ENCODE measurements around the gene ARL4D. TPM values are rescaled to one million over a fixed set of nuclear protein-coding genes. Genes with fewer than 3 reads are reported as not detected.

Gene ARL4D
- total and polyA plus RNA-seq, 2 donors (not counting 3 experiments of a cell fraction or from before 2014, with no cell fraction given): 3.8 to 4.1 TPM

- TF ChIP-seq, protein P1, sequence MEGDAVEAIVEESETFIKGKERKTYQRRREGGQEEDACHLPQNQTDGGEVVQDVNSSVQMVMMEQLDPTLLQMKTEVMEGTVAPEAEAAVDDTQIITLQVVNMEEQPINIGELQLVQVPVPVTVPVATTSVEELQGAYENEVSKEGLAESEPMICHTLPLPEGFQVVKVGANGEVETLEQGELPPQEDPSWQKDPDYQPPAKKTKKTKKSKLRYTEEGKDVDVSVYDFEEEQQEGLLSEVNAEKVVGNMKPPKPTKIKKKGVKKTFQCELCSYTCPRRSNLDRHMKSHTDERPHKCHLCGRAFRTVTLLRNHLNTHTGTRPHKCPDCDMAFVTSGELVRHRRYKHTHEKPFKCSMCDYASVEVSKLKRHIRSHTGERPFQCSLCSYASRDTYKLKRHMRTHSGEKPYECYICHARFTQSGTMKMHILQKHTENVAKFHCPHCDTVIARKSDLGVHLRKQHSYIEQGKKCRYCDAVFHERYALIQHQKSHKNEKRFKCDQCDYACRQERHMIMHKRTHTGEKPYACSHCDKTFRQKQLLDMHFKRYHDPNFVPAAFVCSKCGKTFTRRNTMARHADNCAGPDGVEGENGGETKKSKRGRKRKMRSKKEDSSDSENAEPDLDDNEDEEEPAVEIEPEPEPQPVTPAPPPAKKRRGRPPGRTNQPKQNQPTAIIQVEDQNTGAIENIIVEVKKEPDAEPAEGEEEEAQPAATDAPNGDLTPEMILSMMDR (IDR thresholded peaks at IDR 0.05; ENCODE audit: extremely low read depth in 1 of 2, insufficient read depth in 1 of 2, low read depth in 1 of 2, low read length in 2 of 2): no peak
- TF ChIP-seq GATA2 (IDR thresholded peaks at IDR 0.05; ENCODE audit: insufficient read depth, insufficient read length, low read depth, low read length): no peak
- TF ChIP-seq FOS (IDR thresholded peaks at IDR 0.05; ENCODE audit: borderline replicate concordance, insufficient read depth, low read length): no peak
- TF ChIP-seq, protein P2, sequence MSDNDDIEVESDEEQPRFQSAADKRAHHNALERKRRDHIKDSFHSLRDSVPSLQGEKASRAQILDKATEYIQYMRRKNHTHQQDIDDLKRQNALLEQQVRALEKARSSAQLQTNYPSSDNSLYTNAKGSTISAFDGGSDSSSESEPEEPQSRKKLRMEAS (IDR thresholded peaks at IDR 0.05; ENCODE audit: insufficient read depth, insufficient read length): no peak
- TF ChIP-seq MYC (IDR thresholded peaks at IDR 0.05; ENCODE audit: low read depth, low read length): no peak
- TF ChIP-seq POLR2A (IDR thresholded peaks at IDR 0.05; ENCODE audit: low read depth, low read length): no peak
- TF ChIP-seq JUN (IDR thresholded peaks at IDR 0.05; ENCODE audit: borderline replicate concordance, insufficient read depth, insufficient read length, low read depth): no peak
- no peak for TF ChIP-seq POLR2AphosphoS5 (IDR thresholded peaks at IDR 0.05; ENCODE audit: insufficient read depth, low read depth, low read length)
- TF ChIP-seq EZH2 (IDR thresholded peaks at IDR 0.05; ENCODE audit: borderline replicate concordance, low read depth, low read length, severe bottlenecking): no peak
- BruUV-seq (replicated peaks): no TSS peak
- H3K36me3 ChIP-seq (ENCODE audit: control insufficient read depth in 2 of 2, extremely low read depth in 1 of 2, insufficient read depth in 2 of 2, low read length in 2 of 2): no peaks in the 10 kb centered on the region
- H3K9me3 ChIP-seq (replicated peaks; ENCODE audit: control insufficient read depth, insufficient read depth, low read length): no peaks in the 10 kb centered on the region
- POLR2A ChIA-PET: interaction anchor here (1.0 kb wide), 1 partner anchor 11 kb away, joined by 3 read pairs; no protein-coding TSS in a partner anchor
- dilution Hi-C loops (cut with MboI; ENCODE audit: extremely low pct_ligation_motif_present, low sequenced_read_pairs) (no loop called here), intact Hi-C loops (cut with micrococcal nuclease) (no loop called here)
- no peak overlapping the region for H3K9ac ChIP-seq (replicated peaks; ENCODE audit: extremely low read depth, insufficient read depth, low read length)
- H3K4me2 ChIP-seq (ENCODE audit: insufficient read depth, low read length): no peak overlapping the region
- H3K27ac ChIP-seq (ENCODE audit: insufficient read depth, low read depth, low read length): no peak overlapping the region
- FAIRE-seq (no peak), DNase-seq (ENCODE audit: low read depth, low spot score) (no peak)
- no peaks in the 10 kb centered on the region for H3K9me1 ChIP-seq (replicated peaks; ENCODE audit: control insufficient read depth, extremely low read depth, insufficient read depth, low read length)
- CTCF ChIA-PET: interaction anchor here (0.7 to 1.4 kb wide), 2 partner anchors 38 to 112 kb away, joined by 3 to 6 read pairs; partner anchors contain the start of gene DHX8
- no peaks in the 10 kb centered on the region for H3K79me2 ChIP-seq (ENCODE audit: control insufficient read depth, insufficient read depth, low read length)
- no peaks in the 10 kb centered on the region for H3K27me3 ChIP-seq (ENCODE audit: control insufficient read depth in 2 of 2, insufficient read depth in 2 of 2, low read length in 2 of 2)
- H3K4me3 ChIP-seq (replicated peaks in 1 of 3; ENCODE audit: insufficient read depth in 1 of 3, low read depth in 1 of 3, low read length in 3 of 3): no peak overlapping the region
- no peak overlapping the region for H2AFZ ChIP-seq (ENCODE audit: low read depth, low read length)
- H3K4me1 ChIP-seq (ENCODE audit: control insufficient read depth, extremely low read depth, insufficient read depth, low read length): peaks cover 13% of the 10 kb centered on the region
- no peaks in the 10 kb centered on the region for H4K20me1 ChIP-seq (replicated peaks; ENCODE audit: control insufficient read depth, extremely low read depth, insufficient read depth, low read length)
Measured at GRCh38 chr17:43372273-43372911, 26.4 kb upstream of the ARL4D start.

All from endothelial cell of umbilical vein (primary cell).